T follicular helper cell (primary cell): ENCODE results near the gene DHRS12.

ENCODE experiments used
- DNase-seq: peaks from one replicate; pipeline ENCODE4 v3.0.0-alpha.2; 2020; ENCODE audit warnings: low read depth

DHRS12 gene

GRCh38 chr13:51811046-51811445, 7.1 kb upstream of the DHRS12 start:
- no peak for DNase-seq

GRCh38 chr13:51808811-51809210, 4.8 kb upstream of the DHRS12 start:
- no peak for DNase-seq

- no peak for DNase-seq
Observed at GRCh38 chr13:51807041-51807440, 3.1 kb upstream of the DHRS12 start.

GRCh38 chr13:51806566-51806965, 2.6 kb upstream of the DHRS12 start:
- no peak for DNase-seq

- DNase-seq = no peak
Observed at GRCh38 chr13:51805925-51806324, 2.0 kb upstream of the DHRS12 start.

- DNase-seq = no peak
Observed at GRCh38 chr13:51805313-51805712, 1.4 kb upstream of the DHRS12 start.

GRCh38 chr13:51804295-51805172, 571 bp upstream of the DHRS12 start:
- no peak for DNase-seq

- no peak for DNase-seq
Observed at GRCh38 chr13:51802631-51803418, 1.1 kb downstream of the DHRS12 start.

- DNase-seq = no peak
Observed at GRCh38 chr13:51801631-51802099, 2.3 kb downstream of the DHRS12 start.

- no peak for DNase-seq
Observed at GRCh38 chr13:51800486-51800885, 3.5 kb downstream of the DHRS12 start.

GRCh38 chr13:51799261-51799660, 4.7 kb downstream of the DHRS12 start:
- no peak for DNase-seq

GRCh38 chr13:51797664-51798488, 6.1 kb downstream of the DHRS12 start:
- DNase-seq = peak; percentile 55

- DNase-seq = no peak
Observed at GRCh38 chr13:51796546-51796945, 7.4 kb downstream of the DHRS12 start.

GRCh38 chr13:51795419-51795818, 8.5 kb downstream of the DHRS12 start:
- no peak for DNase-seq

- DNase-seq = no peak
Observed at GRCh38 chr13:51794964-51795363, 9.0 kb downstream of the DHRS12 start.

- no peak for DNase-seq
Observed at GRCh38 chr13:51793570-51794271, 10.2 kb downstream of the DHRS12 start.

- no peak for DNase-seq
Observed at GRCh38 chr13:51786425-51787265, 17.3 kb downstream of the DHRS12 start.

GRCh38 chr13:51785712-51786424, 18.1 kb downstream of the DHRS12 start:
- no peak for DNase-seq

GRCh38 chr13:51784097-51784496, 19.9 kb downstream of the DHRS12 start:
- DNase-seq = no peak
